Stomach (tissue), 4 donors: Measurements from ENCODE around the gene AKAP7.

Experiments
- EP300 ChIP-seq: sonication (generic); formaldehyde crosslinking; IDR thresholded peaks from one replicate; pipeline ENCODE4 v1.6.1; 2017; ENCODE audit warnings: antibody characterized with exemption
- POLR2AphosphoS5 ChIP-seq, 3 donors: sonication (generic); formaldehyde crosslinking; IDR thresholded peaks; one replicate each; pipeline ENCODE4 v1.6.1; 2016; ENCODE audit warnings: antibody characterized with exemption in 3 of 3
- TF ChIP-seq, protein P1 (sequence below), 7 experiments: fragments of 450-650 bp in 4 of 7; fragments of 200-600 bp in 3 of 7; sonication (generic) in 3 of 7; IDR thresholded peaks; one replicate each; pipeline ENCODE4 v1.5.1; 2016 to 2019; ENCODE audit warnings: antibody characterized with exemption in 7 of 7, control low read depth in 2 of 7, mild to moderate bottlenecking in 1 of 7

DNA sequence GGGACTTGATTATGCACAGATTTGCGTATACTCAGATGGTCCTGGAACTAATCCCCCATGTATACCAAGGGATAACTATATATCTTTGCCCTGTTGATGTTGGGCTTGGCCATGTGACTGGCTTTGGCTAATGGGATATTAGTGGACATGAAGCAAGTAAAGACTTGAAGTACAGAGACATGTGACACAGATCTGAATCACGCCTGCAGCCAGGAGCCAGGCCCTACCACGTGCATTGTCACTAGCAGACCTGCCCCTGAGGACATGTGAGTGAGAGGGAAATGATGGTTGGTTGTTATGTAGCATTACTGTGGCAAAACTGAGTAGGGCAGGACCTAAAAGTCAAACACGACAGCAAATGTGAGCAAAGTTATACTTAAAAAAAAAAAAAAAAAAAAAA, 155.7 kb downstream of the AKAP7 start:
- TF ChIP-seq, protein P1, sequence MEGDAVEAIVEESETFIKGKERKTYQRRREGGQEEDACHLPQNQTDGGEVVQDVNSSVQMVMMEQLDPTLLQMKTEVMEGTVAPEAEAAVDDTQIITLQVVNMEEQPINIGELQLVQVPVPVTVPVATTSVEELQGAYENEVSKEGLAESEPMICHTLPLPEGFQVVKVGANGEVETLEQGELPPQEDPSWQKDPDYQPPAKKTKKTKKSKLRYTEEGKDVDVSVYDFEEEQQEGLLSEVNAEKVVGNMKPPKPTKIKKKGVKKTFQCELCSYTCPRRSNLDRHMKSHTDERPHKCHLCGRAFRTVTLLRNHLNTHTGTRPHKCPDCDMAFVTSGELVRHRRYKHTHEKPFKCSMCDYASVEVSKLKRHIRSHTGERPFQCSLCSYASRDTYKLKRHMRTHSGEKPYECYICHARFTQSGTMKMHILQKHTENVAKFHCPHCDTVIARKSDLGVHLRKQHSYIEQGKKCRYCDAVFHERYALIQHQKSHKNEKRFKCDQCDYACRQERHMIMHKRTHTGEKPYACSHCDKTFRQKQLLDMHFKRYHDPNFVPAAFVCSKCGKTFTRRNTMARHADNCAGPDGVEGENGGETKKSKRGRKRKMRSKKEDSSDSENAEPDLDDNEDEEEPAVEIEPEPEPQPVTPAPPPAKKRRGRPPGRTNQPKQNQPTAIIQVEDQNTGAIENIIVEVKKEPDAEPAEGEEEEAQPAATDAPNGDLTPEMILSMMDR (IDR thresholded peaks at IDR 0.05): no peak
- no peak for TF ChIP-seq EP300
- no peak for TF ChIP-seq POLR2AphosphoS5 (IDR thresholded peaks at IDR 0.05)
